Ureter (tissue), 1 donor: ENCODE results near the gene P2RX6. TPM values are rescaled to one million over a fixed set of nuclear protein-coding genes. Genes with fewer than 3 reads are reported as not detected.
"Not testable (repeated sequence)": the region's sequence is repeated elsewhere in the genome, so short reads cannot be mapped to it uniquely, and the experiment has no call there.

Experiments used
- DNase-seq: peaks from one replicate; pipeline ENCODE4 v3.0.0-alpha.2; 2020; ENCODE audit warnings: low spot score
- total RNA-seq: library from RNA; stranded (reverse); gene quantifications from one replicate; pipeline ENCODE4 v1.2.4, GENCODE V29; 2023
- donor health status: DM: yes; HTN: yes; CAD: no.

The P2RX6 gene
- total RNA-seq, result 5.7 TPM

DNA sequence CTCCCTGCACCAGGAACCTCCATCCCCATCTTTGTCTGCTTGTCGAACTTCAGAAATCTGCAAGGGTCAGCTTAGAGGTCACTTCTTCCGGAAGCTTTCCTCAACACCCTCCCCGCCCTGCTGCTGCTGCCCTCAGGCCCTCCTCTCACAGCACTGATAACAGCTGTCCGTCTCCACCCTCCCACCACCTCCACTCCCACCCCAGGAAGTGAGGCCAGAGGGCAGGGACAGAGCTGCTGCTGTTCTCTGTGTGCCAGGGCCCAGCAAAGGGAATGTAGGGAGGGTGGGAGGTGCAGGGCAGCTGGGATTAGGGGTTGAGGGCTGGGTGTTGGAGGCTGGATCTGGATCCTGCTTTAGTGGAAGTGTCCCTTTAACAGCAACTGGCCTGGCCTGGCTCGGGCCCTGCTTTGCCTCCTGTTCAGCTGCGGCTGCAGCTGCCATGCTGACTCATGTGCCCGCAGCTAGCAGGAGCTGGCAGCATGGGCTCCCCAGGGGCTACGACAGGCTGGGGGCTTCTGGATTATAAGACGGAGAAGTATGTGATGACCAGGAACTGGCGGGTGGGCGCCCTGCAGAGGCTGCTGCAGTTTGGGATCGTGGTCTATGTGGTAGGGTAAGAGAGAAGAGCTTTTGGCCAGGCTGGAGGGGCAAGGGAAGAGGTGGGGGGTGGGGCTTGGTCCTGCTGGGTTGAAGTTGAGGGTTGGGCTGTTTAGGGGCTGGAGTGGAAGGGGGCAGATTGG lies at the start of gene P2RX6:
TSS of gene P2RX6 (plus strand) at position 440 of the 740 bp plus-strand sequence. CDS start at position 450, 10 bp downstream.
- DNase-seq, result no peak

DNA sequence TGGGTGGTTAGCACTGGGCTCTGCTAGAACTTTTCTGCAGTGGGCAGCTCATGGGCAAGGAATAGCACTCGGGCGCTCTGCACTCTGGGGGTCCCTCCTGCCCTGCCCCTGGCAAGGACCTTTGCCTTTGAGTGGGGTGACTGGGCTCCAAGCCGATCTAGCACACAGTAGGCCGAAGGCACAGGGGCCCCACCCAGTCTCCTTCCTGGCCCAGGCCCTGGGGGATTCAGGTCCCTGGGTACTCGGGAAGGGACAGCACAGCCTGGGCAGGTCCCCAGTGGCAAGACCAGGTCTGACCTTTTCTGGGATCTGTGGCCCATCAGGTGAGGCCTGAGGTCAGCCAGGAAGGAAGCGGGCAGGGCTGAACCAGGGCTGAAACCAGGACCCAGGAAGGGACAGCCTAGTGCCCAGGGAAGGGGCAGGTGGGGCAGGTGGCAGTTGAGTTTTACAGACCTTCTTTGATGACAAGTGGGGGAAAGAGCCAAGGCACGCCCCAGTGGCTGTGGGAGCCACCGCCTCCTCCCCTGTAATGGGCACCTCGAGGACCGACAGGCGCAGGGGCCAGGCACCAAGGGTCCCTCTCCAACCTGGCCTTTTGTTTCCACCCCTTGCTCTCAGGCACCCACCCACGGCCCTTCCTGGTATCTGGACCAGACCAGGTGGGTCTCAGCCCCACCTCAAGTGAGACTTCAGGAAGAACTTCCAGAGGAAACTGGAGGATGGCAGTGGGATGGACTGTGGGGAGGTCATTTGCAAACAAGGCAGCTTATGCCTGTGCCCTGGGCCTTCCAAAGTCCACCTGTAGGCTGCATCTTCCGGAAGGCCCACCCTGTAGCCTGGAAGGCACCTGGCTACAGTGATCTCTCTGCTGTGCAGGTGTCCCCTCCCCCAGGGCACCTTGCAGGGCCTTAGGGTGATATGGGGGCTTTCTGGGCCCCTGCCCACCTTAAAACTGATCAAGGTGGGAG lies 48.8 kb upstream of the P2RX6 start:
- no peak for DNase-seq

- no peak for DNase-seq
Observed at GRCh38 chr22:20966883-20967696, 47.9 kb upstream of the P2RX6 start, which contains the start of gene AIFM3. AIFM3 (plus strand) TSS chr22:20967255; CDS start chr22:20967945, 690 bp downstream.

DNA sequence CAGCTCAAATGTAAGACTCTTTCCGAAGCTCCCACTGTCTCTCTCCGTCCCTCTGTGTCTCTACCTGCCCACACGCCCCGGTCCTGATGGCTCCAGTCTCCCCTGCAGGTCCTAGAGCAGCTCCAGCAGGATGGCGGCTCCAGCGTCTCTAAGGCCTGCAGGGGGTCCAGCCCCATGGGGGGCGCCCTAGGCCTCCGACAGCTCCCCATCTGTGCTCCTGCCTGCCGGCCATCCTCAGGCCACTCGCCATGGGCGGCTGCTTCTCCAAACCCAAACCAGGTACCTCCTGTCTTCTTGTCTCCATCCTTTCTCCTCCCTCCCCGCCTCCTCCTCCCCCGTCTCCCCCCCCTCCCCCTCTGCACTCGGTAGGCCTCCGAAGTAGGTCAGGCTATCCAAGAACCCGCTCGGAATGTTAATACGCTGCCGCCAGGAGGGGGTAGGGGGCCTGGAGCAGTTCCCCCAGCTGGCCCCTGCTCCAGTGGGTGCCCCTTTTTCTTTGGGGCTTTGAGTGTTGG lies 47.2 kb upstream of the P2RX6 start:
- no peak for DNase-seq

- DNase-seq, result no peak
Observed at GRCh38 chr22:20968281-20968977, 46.5 kb upstream of the P2RX6 start.

- no peak for DNase-seq
Observed at GRCh38 chr22:20970939-20971657, 43.9 kb upstream of the P2RX6 start.

DNA sequence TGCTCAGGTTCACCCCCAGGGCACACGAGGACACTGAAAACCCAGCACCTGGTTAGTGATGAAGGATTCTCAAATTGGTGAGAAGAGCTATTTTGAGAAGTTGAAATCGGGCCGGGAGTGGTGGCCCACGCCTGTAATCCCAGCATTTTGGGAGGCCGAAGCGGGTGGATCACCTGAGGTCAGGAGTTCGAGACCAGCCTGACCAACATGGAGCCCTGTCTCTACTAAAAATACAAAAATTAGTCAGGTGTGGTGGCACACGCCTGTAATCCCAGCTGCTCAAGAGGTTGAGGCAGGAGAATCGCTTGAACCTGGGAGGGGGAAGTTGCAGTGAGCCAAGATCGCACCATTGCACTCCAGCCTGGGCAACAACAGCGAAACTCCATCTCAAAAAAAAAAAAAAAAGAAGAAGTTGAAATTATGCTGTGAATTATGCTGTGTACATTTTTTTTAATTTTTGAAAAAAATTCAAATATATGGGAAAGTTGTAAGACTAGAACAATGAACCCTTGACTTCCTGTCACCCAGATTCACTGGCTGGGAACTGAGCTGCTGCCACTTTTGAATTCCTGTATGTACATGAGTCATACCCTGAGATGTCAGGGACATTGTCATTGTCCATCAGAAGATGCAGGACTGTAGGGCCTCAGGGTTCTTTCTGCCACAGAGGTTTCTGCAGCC lies 42.8 kb upstream of the P2RX6 start:
- not testable (repeated sequence) for DNase-seq

GRCh38 chr22:20972933-20973577 lies 41.9 kb upstream of the P2RX6 start:
- no peak for DNase-seq

DNA sequence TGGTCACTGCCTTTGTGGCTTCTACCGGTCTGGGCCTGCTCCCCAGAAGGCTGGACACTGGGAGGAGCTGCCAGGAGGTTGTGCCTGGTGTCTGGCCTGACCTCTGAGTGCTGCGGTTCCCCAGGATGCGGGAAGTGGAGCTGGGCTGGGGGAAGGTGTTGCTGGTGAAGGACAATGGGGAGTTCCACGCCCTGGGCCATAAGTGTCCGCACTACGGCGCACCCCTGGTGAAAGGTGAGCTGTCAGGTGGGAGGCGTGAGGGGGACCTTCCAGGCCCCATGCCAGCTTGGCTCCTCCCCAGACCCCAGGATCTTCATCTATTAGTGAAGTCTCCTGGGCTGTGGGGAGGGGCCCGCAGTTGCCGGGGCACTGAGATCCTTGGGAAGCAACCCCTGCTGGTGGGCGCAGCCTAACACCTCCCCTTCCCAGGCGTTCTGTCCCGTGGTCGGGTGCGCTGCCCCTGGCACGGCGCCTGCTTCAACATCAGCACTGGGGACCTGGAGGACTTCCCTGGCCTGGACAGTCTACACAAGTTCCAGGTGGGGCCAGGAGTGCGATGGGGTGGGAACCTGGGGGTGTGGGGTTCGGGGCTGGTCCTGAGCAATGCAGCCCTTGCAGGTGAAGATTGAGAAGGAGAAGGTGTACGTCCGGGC lies 41.2 kb upstream of the P2RX6 start:
- DNase-seq, result no peak

GRCh38 chr22:20974336-20974955 lies 40.5 kb upstream of the P2RX6 start:
- no peak for DNase-seq

- DNase-seq, result no peak
Observed at GRCh38 chr22:20975541-20976290, 39.2 kb upstream of the P2RX6 start.

- no peak for DNase-seq
Observed at GRCh38 chr22:20976291-20976877, 38.6 kb upstream of the P2RX6 start.

GRCh38 chr22:20977019-20977418 lies 37.9 kb upstream of the P2RX6 start:
- DNase-seq, result no peak

DNA sequence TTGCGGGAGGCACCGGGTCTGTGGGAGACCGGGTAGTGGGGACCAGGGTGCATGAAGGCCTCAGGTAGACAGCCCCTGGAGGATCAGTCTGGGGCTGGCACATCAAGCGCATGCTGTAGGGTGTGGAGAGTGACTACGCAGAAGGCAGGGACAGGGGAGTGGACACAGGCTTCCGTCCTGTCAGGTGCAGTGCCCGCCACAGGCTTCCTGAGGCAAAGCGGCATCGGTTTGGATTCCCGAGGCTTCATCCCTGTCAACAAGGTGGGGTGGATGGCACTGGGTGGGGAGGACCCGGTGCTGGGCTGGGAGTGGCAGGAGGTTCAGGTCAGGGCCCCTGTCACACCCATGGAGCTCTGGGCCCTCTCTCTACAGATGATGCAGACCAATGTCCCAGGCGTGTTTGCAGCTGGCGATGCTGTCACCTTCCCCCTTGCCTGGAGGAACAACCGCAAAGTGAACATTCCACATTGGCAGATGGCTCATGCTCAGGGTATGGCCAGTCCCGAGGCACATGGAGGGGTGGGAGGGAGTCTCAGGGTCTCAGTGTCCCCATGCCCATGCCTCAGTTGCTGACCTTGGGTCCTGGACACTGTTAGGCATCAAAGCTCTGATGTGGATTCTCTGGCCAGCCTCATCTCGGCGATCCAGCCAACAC lies 37.3 kb upstream of the P2RX6 start:
- DNase-seq, result no peak

GRCh38 chr22:20978419-20978818 lies 36.5 kb upstream of the P2RX6 start:
- DNase-seq, result no peak

DNA sequence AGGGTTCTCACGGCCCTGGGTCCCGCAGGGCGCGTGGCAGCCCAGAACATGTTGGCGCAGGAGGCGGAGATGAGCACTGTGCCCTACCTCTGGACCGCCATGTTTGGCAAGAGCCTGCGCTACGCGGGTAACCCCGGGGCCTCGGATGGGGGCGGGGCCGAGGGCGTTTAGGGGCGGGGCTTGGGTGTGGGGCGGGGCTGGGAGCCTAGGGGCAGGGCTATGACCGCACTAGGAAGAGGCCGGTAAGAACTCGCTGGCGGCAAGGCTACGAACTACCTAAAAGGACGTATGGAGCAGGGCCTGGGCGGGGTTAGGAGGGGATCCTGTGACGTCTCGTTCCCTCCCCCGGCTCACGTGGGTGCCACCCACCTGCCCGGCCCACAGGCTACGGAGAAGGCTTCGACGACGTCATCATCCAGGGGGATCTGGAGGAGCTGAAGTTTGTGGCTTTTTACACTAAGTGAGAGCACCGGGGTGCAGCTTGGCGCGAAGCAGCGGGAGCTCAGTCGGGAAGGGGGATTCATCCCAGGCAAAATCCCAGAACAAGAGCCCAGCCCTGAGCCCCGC lies 35.6 kb upstream of the P2RX6 start:
- DNase-seq, result peak; percentile 87
